Stimulated activated CD4-positive, alpha-beta T cell treated with anti-CD3 and anti-CD28 coated beads, Interleukin-4, amount 100 ng/mL, for 1 hour (primary cell): ENCODE results near the gene SNN.

Source experiments
- DNase-seq: peaks from one replicate; pipeline ENCODE4 v3.0.0-alpha.2; 2020

SNN gene

GRCh38 chr16:11635679-11636171, 32.5 kb upstream of the SNN start:
- no peak for DNase-seq

GRCh38 chr16:11636172-11636721, 32.0 kb upstream of the SNN start:
- no peak for DNase-seq

GRCh38 chr16:11637320-11637719, 30.9 kb upstream of the SNN start:
- no peak for DNase-seq

GRCh38 chr16:11638140-11638539, 30.1 kb upstream of the SNN start:
- no peak for DNase-seq

- DNase-seq = no peak
Observed at GRCh38 chr16:11639008-11639562, 29.2 kb upstream of the SNN start.

- no peak for DNase-seq
Observed at GRCh38 chr16:11639925-11640899, 28.0 kb upstream of the SNN start.

- no peak for DNase-seq
Observed at GRCh38 chr16:11640987-11641817, 27.1 kb upstream of the SNN start.

- DNase-seq = no peak
Observed at GRCh38 chr16:11642765-11643116, 25.5 kb upstream of the SNN start.

GRCh38 chr16:11649276-11649675, 19.0 kb upstream of the SNN start:
- DNase-seq = no peak

- no peak for DNase-seq
Observed at GRCh38 chr16:11650641-11651591, 17.3 kb upstream of the SNN start.

- DNase-seq = no peak
Observed at GRCh38 chr16:11651796-11652195, 16.5 kb upstream of the SNN start.

- no peak for DNase-seq
Observed at GRCh38 chr16:11655655-11656054, 12.6 kb upstream of the SNN start.

GRCh38 chr16:11657556-11657955, 10.7 kb upstream of the SNN start:
- no peak for DNase-seq

GRCh38 chr16:11658896-11659708, 9.2 kb upstream of the SNN start:
- DNase-seq = no peak

GRCh38 chr16:11660565-11660964, 7.7 kb upstream of the SNN start:
- no peak for DNase-seq

- no peak for DNase-seq
Observed at GRCh38 chr16:11662582-11662981, 5.7 kb upstream of the SNN start.

- peak; percentile 43 for DNase-seq
Observed at GRCh38 chr16:11665071-11665491, 3.2 kb upstream of the SNN start.

- DNase-seq = no peak
Observed at GRCh38 chr16:11666103-11667055, 1.9 kb upstream of the SNN start.

- no peak for DNase-seq
Observed at GRCh38 chr16:11667221-11667823, 933 bp upstream of the SNN start.
